HepG2 (cell line): Measurements from ENCODE around the gene CDY2B. TPM values are rescaled to one million over a fixed set of nuclear protein-coding genes. Genes with fewer than 3 reads are reported as not detected.
"Not testable (repeated sequence)": the region's sequence is repeated elsewhere in the genome, so short reads cannot be mapped to it uniquely, and the experiment has no call there.

Experiments used
- ATAC-seq: fragments of 200-7000 bp; cut with Tn5 transposase; 3 replicates; pipeline ENCODE4 v1.9.1; 2020; ENCODE audit warnings: mild to moderate bottlenecking, moderate library complexity
- Bru-seq: library from RNA; stranded (reverse); fragments of 400-500 nt; gene quantifications from one replicate; lab custom pipeline; 2021; lab: Mats Ljungman, UMichigan
- BruChase-seq, 2 experiments: library from RNA; stranded (reverse); fragments of 400-500 nt; gene quantifications; one replicate each; lab custom pipeline; 2021; lab: Mats Ljungman, UMichigan
- BruUV-seq: library from RNA; stranded (reverse); fragments of 400-500 nt; replicated peaks from 2 replicates; lab custom pipeline; 2021; lab: Mats Ljungman, UMichigan
- CTCF ChIA-PET: fragments of 300-600 bp; formaldehyde crosslinking; extraction: SDS; loops from one replicate; lab custom pipeline; 2021; ENCODE audit warnings: low total read pairs, inconsistent platforms, low intra/inter-chr PET ratio; lab: Yijun Ruan, JAX
- POLR2A ChIA-PET: fragments of 350-600 bp; sonication (Branson Sonifier 250); formaldehyde crosslinking; loops from one replicate; lab custom pipeline; 2020; ENCODE audit warnings: antibody characterized with exemption, inconsistent platforms; lab: Yijun Ruan, JAX
- DNase-seq: peaks from one replicate; pipeline ENCODE4 v3.0.0-alpha.2; 2015; ENCODE audit warnings: low spot score
- FAIRE-seq: peaks from 3 replicates; lab custom pipeline; 2011; peaks lifted over from hg19 to GRCh38; lab: Jason Lieb, UNC
- H2AFZ ChIP-seq: one replicate; pipeline ENCODE4 v1.6.1; 2011; ENCODE audit warnings: low read length, inconsistent platforms
- H3K27ac ChIP-seq: fragments of 300-600 bp; 3 replicates; pipeline ENCODE4 v1.8.0; 2011; ENCODE audit warnings: mixed run types, mild to moderate bottlenecking, mixed read lengths, low read length, inconsistent platforms; ENCODE audit not compliant: insufficient read depth; ENCODE audit errors: extremely low read length
- H3K27me3 ChIP-seq, 2 experiments: fragments of 200-600 bp in 1 of 2; 2 replicates in 1 of 2; 3 replicates in 1 of 2; pipeline versions ENCODE4 v1.6.0 to v1.8.0; 2011; ENCODE audit warnings: low read length in 2 of 2, mild to moderate bottlenecking in 2 of 2, moderate library complexity in 2 of 2, inconsistent platforms in 1 of 2; ENCODE audit not compliant: insufficient read depth in 2 of 2, control insufficient read depth in 1 of 2
- H3K36me3 ChIP-seq, 2 experiments: fragments of 200-600 bp in 1 of 2; replicated peaks in 1 of 2; 2 replicates in 1 of 2; 3 replicates in 1 of 2; pipeline versions ENCODE4 v1.5.1 to v1.8.0; 2011; ENCODE audit warnings: low read length in 2 of 2, inconsistent platforms in 1 of 2; ENCODE audit not compliant: insufficient read depth in 2 of 2, control insufficient read depth in 1 of 2
- H3K4me1 ChIP-seq: 2 replicates; pipeline ENCODE4 v1.5.1; 2012; ENCODE audit warnings: low read length, inconsistent platforms; ENCODE audit not compliant: insufficient read depth
- H3K4me2 ChIP-seq: 2 replicates; pipeline ENCODE4 v1.6.0; 2011; ENCODE audit warnings: low read depth, low read length, inconsistent platforms
- H3K4me3 ChIP-seq, 3 experiments: fragments of 200-600 bp in 1 of 3; sonication (generic), shearing (Covaris generic) in 1 of 3; replicated peaks in 1 of 3; 2 replicates each; pipeline ENCODE4 v1.5.1; 2011 to 2016; ENCODE audit warnings: low read length in 3 of 3, inconsistent platforms in 2 of 3, low read depth in 2 of 3, mild to moderate bottlenecking in 2 of 3, control low read depth in 1 of 3, mixed read lengths in 1 of 3; ENCODE audit not compliant: insufficient read depth in 1 of 3
- H3K79me2 ChIP-seq: one replicate; pipeline ENCODE4 v1.6.1; 2011; ENCODE audit warnings: low read length, inconsistent platforms; ENCODE audit not compliant: insufficient read depth
- H3K9ac ChIP-seq: 2 replicates; pipeline ENCODE4 v1.6.0; 2011; ENCODE audit warnings: mild to moderate bottlenecking, low read depth, low read length, inconsistent platforms; ENCODE audit not compliant: insufficient read depth
- H3K9me3 ChIP-seq: 2 replicates; pipeline ENCODE4 v1.5.1; 2012; ENCODE audit warnings: mild to moderate bottlenecking, low read length
- H4K20me1 ChIP-seq: 2 replicates; pipeline ENCODE4 v1.6.0; 2011; ENCODE audit warnings: inconsistent platforms, mild to moderate bottlenecking, low read length, moderate library complexity; ENCODE audit not compliant: insufficient read depth
- WGBS: methylation state at CpG from one replicate; pipeline ENCODE4 v1.1.6; 2017; ENCODE audit warnings: low lambda C conversion rate; 5-methylcytosine and 5-hydroxymethylcytosine counted together
- in situ Hi-C: cut with HindIII; loops from 2 replicates; pipeline ENCODE4 v1.10.0; 2017; ENCODE audit warnings: low pct_unique_long_range_greater_than_20kb; ENCODE audit not compliant: extremely low pct_ligation_motif_present
- intact Hi-C: fragments of 100-400 bp; cut with micrococcal nuclease; formaldehyde crosslinking; loops from one replicate; pipeline ENCODE4 v1.10.0; 2022; ENCODE audit not compliant: unreplicated experiment
- long read RNA-seq, 2 experiments: library from RNA in 1 of 2; library from polyadenylated mRNA in 1 of 2; stranded (forward) in 1 of 2; unstranded in 1 of 2; transcript quantifications; one replicate each; pipeline ENCODE4 v2.0.0, GENCODE V29; 2019 to 2022
- polyA minus RNA-seq, 3 experiments: library from RNA; depleted of rRNA, polyadenylated mRNA; stranded (reverse); fragments of >200 nt; gene quantifications; 2 replicates each; pipeline ENCODE4 v1.2.3, GENCODE V29; 2011; ENCODE audit warnings: low replicate concordance in 1 of 3
- polyA plus RNA-seq, 8 experiments: library from polyadenylated mRNA; depleted of rRNA in 3 of 8; stranded (reverse) in 7 of 8; unstranded in 1 of 8; fragments of >200 nt; fragmentation: Illumina TruSeq in 4 of 8; extraction: Trizol in 4 of 8; gene quantifications; 2 replicates each; pipeline versions ENCODE4 v1.2.1 to v1.2.3, GENCODE V29; 2011 to 2016; ENCODE audit warnings: low read depth in 4 of 8, missing spikeins in 1 of 8, mixed read lengths in 1 of 8; ENCODE audit not compliant: insufficient read depth in 1 of 8
- total RNA-seq, 5 experiments: library from RNA; depleted of rRNA; stranded (reverse); fragments of >200 nt; fragmentation: Illumina TruSeq; extraction: Trizol; gene quantifications; 2 replicates each; pipeline ENCODE4 v1.2.3, GENCODE V29; 2016; ENCODE audit warnings: low read depth in 1 of 5

Gene CDY2B
- total RNA-seq (2016; rRNA removed; fragmentation: Illumina TruSeq; extraction: Trizol) = not detected in 2 replicates
- total RNA-seq (2016; cell fraction: cytosol; rRNA removed; fragmentation: Illumina TruSeq; extraction: Trizol; ENCODE audit: low read depth) = not detected in 2 replicates
- not detected in 2 replicates for total RNA-seq (2016; cell fraction: insoluble cytoplasmic fraction; rRNA removed; fragmentation: Illumina TruSeq; extraction: Trizol)
- total RNA-seq (2016; cell fraction: membrane; rRNA removed; fragmentation: Illumina TruSeq; extraction: Trizol) = not detected in 2 replicates
- total RNA-seq (2016; cell fraction: nucleus; rRNA removed; fragmentation: Illumina TruSeq; extraction: Trizol) = not detected in 2 replicates
- not detected in 2 replicates for polyA plus RNA-seq (2011; rRNA removed)
- polyA plus RNA-seq (2011; cell fraction: cytosol; rRNA removed) = not detected in 2 replicates
- polyA plus RNA-seq (2011; cell fraction: nucleus; rRNA removed) = not detected in 2 replicates
- not detected in 2 replicates for polyA plus RNA-seq (2012)
- polyA plus RNA-seq (2016; cell fraction: cytosol; fragmentation: Illumina TruSeq; extraction: Trizol; ENCODE audit: low read depth) = not detected in 2 replicates
- not detected in 2 replicates for polyA plus RNA-seq (2016; cell fraction: insoluble cytoplasmic fraction; fragmentation: Illumina TruSeq; extraction: Trizol; ENCODE audit: low read depth)
- polyA plus RNA-seq (2016; cell fraction: membrane; fragmentation: Illumina TruSeq; extraction: Trizol; ENCODE audit: low read depth) = not detected in 2 replicates
- polyA plus RNA-seq (2016; cell fraction: nucleus; fragmentation: Illumina TruSeq; extraction: Trizol; ENCODE audit: insufficient read depth, low read depth) = not detected in 2 replicates
- not detected in 2 replicates for polyA minus RNA-seq (2011; rRNA and poly(A)+ RNA removed; ENCODE audit: low replicate concordance)
- not detected in 2 replicates for polyA minus RNA-seq (2011; cell fraction: cytosol; rRNA and poly(A)+ RNA removed)
- not detected in 2 replicates for polyA minus RNA-seq (2011; cell fraction: nucleus; rRNA and poly(A)+ RNA removed)
- not detected for Bru-seq, nascent RNA
- not detected for BruChase-seq, experiment 1, labeled RNA remaining after a 6-hour chase
- BruChase-seq, experiment 2, labeled RNA remaining after a 2-hour chase = not detected
- long read RNA-seq, experiment 1 = 0 reads
- long read RNA-seq, experiment 2 = 0 reads

GRCh38 chrY:17880120-17880519 lies at the start of gene CDY2B:
Gene CDY2B, minus strand, starts transcription at chrY:17880220. Its CDS starts 328 bp downstream, at chrY:17879892.
- H3K79me2 ChIP-seq, DNase-seq, H3K9me3 ChIP-seq, CTCF ChIA-PET, ATAC-seq, FAIRE-seq, H3K4me3 ChIP-seq, H3K9ac ChIP-seq, H3K27me3 ChIP-seq, intact Hi-C loops, H3K4me2 ChIP-seq, in situ Hi-C loops, POLR2A ChIA-PET, H2AFZ ChIP-seq, H3K36me3 ChIP-seq, H4K20me1 ChIP-seq, BruUV-seq, H3K27ac ChIP-seq, H3K4me1 ChIP-seq: not testable (repeated sequence)
- WGBS = 17% methylated on average over 1 of the region's 2 CpGs

- FAIRE-seq, ATAC-seq: not testable (repeated sequence)
These were observed 28.0 kb upstream of the CDY2B start for GRCh38 chrY:17908009-17908408.

GRCh38 chrY:17907351-17907750 lies 27.3 kb upstream of the CDY2B start:
- H3K9me3 ChIP-seq, in situ Hi-C loops, H3K27ac ChIP-seq, H3K4me3 ChIP-seq, H4K20me1 ChIP-seq, ATAC-seq, H3K4me1 ChIP-seq, DNase-seq, H3K4me2 ChIP-seq, POLR2A ChIA-PET, BruUV-seq, FAIRE-seq, H2AFZ ChIP-seq, CTCF ChIA-PET, H3K79me2 ChIP-seq, H3K9ac ChIP-seq, intact Hi-C loops, H3K36me3 ChIP-seq, H3K27me3 ChIP-seq: not testable (repeated sequence)
- no CpG with 5 or more reads among the region's 2 CpGs for WGBS

More at GRCh38 chrY:17908009-17908408, 28.0 kb upstream of the CDY2B start:
- H3K9ac ChIP-seq, BruUV-seq, CTCF ChIA-PET, H3K27ac ChIP-seq, H3K4me2 ChIP-seq, H3K27me3 ChIP-seq, H3K4me1 ChIP-seq, DNase-seq, H3K9me3 ChIP-seq, in situ Hi-C loops, H4K20me1 ChIP-seq, H3K79me2 ChIP-seq, POLR2A ChIA-PET, intact Hi-C loops, H2AFZ ChIP-seq, H3K36me3 ChIP-seq, H3K4me3 ChIP-seq: not testable (repeated sequence)
- WGBS = no CpG with 5 or more reads among the region's 3 CpGs

- ATAC-seq, H3K36me3 ChIP-seq, H3K4me1 ChIP-seq, FAIRE-seq, H3K9ac ChIP-seq, BruUV-seq, POLR2A ChIA-PET, H3K4me2 ChIP-seq, intact Hi-C loops, H4K20me1 ChIP-seq, H2AFZ ChIP-seq, H3K27me3 ChIP-seq, H3K4me3 ChIP-seq, in situ Hi-C loops, DNase-seq, H3K9me3 ChIP-seq, H3K79me2 ChIP-seq, H3K27ac ChIP-seq, CTCF ChIA-PET: not testable (repeated sequence)
- WGBS = no CpG with 5 or more reads among the region's 2 CpGs
These were observed 1.7 kb upstream of the CDY2B start for GRCh38 chrY:17881697-17882096.
